ENCODE data around the gene TSHZ2.

Gene TSHZ2

DNA sequence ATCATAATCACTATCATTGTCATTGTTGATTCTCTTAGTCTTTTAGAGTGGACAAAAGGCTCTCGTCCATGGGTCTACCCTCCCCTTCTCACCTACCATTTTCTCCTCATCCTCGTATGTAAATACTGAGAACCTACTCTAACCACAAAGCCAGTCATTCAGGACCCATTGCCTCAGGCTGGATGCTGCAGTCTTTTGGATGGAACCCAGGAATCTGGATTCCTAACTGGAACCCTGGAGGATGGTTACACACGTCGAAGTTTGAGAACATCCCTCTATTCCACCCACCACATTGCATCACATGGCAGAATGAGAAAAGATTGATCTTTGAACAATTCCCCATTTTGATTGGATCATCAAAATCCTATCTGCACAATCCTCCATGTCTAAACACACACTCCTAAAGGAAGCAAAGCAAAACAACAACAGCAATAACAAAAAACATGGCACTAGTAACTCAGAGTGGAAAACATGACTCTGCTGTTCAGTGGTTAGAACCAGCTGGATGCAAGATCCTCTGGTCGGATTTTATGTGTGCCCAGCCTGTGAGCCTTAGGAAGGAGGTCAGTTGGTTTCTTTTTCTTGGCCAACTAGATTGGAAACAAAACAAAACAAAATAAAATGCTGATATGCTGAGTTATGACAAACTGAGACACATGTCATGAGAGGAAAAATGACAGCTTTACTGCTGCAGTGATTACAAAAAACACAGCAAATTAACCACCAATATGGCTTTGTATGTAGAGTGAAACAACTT is 38.0 kb downstream of the TSHZ2 start:
- no peak for TF ChIP-seq TAF1 (IDR thresholded peaks at IDR 0.05; ENCODE audit: borderline replicate concordance, insufficient read depth, low read length)
- TF ChIP-seq POLR2AphosphoS5 (IDR thresholded peaks at IDR 0.05; ENCODE audit: low read depth, low read length): no peak
- no peak for TF ChIP-seq SIN3A (IDR thresholded peaks at IDR 0.05; ENCODE audit: borderline replicate concordance, insufficient read depth, low read length)
- no peak for TF ChIP-seq FOXP2 (optimal IDR thresholded peaks at IDR 0.05; ENCODE audit: borderline replicate concordance, extremely low read depth, extremely low read length, insufficient read depth)
- TF ChIP-seq REST (IDR thresholded peaks at IDR 0.05; ENCODE audit: insufficient read depth in 1 of 2, low read depth in 2 of 2, low read length in 2 of 2): no peak

DNA sequence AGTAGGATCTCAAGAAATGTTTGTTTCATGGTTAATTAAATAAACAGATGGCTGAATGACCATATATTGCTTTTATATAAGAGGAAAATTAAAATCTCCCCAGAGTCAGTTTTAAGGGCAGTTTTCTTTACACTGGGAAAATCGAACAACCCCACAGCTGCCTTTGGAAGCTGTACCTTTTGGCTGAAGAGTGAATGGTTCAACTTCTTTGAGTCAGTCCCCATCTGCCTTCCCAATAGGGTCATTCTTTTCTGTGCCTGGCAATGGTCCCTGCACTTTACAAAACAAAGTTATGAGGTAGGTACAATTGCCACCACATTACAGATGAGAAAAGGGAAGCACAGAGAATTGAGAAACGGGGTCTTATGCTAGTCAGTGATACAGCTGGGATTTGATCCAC is 39.5 kb downstream of the TSHZ2 start:
- no peak for TF ChIP-seq TAF1 (IDR thresholded peaks at IDR 0.05; ENCODE audit: borderline replicate concordance, insufficient read depth, low read length)
- no peak for TF ChIP-seq REST (IDR thresholded peaks at IDR 0.05; ENCODE audit: insufficient read depth in 1 of 2, low read depth in 2 of 2, low read length in 2 of 2)
- no peak for TF ChIP-seq FOXP2 (optimal IDR thresholded peaks at IDR 0.05; ENCODE audit: borderline replicate concordance, extremely low read depth, extremely low read length, insufficient read depth)
- TF ChIP-seq POLR2AphosphoS5 (IDR thresholded peaks at IDR 0.05; ENCODE audit: low read depth, low read length): no peak
- no peak for TF ChIP-seq SIN3A (IDR thresholded peaks at IDR 0.05; ENCODE audit: borderline replicate concordance, insufficient read depth, low read length)

GRCh38 chr20:53013183-53013582 is 41.0 kb downstream of the TSHZ2 start:
- TF ChIP-seq SIN3A (IDR thresholded peaks at IDR 0.05; ENCODE audit: borderline replicate concordance, insufficient read depth, low read length) (no peak), POLR2AphosphoS5 (IDR thresholded peaks at IDR 0.05; ENCODE audit: low read depth, low read length) (no peak), FOXP2 (optimal IDR thresholded peaks at IDR 0.05; ENCODE audit: borderline replicate concordance, extremely low read depth, extremely low read length, insufficient read depth) (no peak)

DNA sequence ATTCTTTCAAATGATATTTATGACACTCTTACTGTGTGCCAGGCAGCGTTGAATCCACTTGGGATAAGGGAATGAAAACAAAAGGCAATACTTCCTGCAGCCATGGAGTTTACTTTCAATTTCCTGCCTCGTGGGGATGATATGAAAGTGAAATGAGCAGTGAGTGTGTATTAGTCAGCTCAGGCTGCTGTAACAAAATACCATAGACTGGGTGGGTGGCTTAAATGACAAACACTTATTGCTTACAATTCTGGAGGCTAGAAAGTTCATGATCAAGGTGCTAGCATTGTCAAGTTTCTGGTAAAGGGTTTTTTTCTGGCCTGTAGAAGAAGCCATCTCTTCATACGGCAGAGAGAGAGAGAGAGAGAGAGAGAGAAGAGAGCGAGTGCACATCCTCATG is 41.7 kb downstream of the TSHZ2 start:
- no peak for TF ChIP-seq SIN3A (IDR thresholded peaks at IDR 0.05; ENCODE audit: borderline replicate concordance, insufficient read depth, low read length)
- TF ChIP-seq REST (IDR thresholded peaks at IDR 0.05; ENCODE audit: insufficient read depth in 1 of 2, low read depth in 2 of 2, low read length in 2 of 2): no peak
- TF ChIP-seq FOXP2 (optimal IDR thresholded peaks at IDR 0.05; ENCODE audit: borderline replicate concordance, extremely low read depth, extremely low read length, insufficient read depth): no peak

DNA sequence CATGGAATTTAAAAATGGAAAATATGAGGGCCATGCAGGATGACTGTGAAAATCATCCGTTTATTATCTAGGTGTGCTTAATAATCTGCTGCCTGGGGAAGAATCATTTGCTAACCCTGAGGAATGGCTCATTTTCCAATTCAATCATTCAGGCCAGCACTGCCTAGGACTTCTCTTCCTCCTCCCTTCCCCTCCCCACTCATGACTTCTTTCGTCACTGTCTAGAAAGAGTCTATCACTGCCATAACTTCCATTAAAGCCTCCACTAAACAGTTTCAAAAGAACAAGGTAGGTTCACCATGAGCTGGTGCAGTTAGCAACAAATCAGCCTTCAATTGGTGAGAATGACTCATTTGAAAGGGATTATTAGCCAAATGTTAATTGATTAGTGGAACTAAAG is 43.9 kb downstream of the TSHZ2 start:
- TF ChIP-seq FOXP2 (optimal IDR thresholded peaks at IDR 0.05; ENCODE audit: borderline replicate concordance, extremely low read depth, extremely low read length, insufficient read depth): no peak
- TF ChIP-seq REST (IDR thresholded peaks at IDR 0.05; ENCODE audit: insufficient read depth in 1 of 2, low read depth in 2 of 2, low read length in 2 of 2): no peak
- no peak for TF ChIP-seq SIN3A (IDR thresholded peaks at IDR 0.05; ENCODE audit: borderline replicate concordance, insufficient read depth, low read length)
- TF ChIP-seq TAF1 (IDR thresholded peaks at IDR 0.05; ENCODE audit: borderline replicate concordance, insufficient read depth, low read length): no peak
- TF ChIP-seq POLR2AphosphoS5 (IDR thresholded peaks at IDR 0.05; ENCODE audit: low read depth, low read length): no peak

All from PFSK-1 (cell line).